HepG2 (cell line): Measurements from ENCODE around the gene ATP13A3. TPM values are rescaled to one million over a fixed set of nuclear protein-coding genes. Genes with fewer than 3 reads are reported as not detected.

Experiments used
- ATAC-seq: fragments of 200-7000 bp; cut with Tn5 transposase; 3 replicates; pipeline ENCODE4 v1.9.1; 2020; ENCODE audit warnings: mild to moderate bottlenecking, moderate library complexity
- BruUV-seq: library from RNA; stranded (reverse); fragments of 400-500 nt; replicated peaks from 2 replicates; lab custom pipeline; 2021; lab: Mats Ljungman, UMichigan
- CTCF ChIA-PET: fragments of 300-600 bp; formaldehyde crosslinking; extraction: SDS; loops from one replicate; lab custom pipeline; 2021; ENCODE audit warnings: low total read pairs, inconsistent platforms, low intra/inter-chr PET ratio; lab: Yijun Ruan, JAX
- POLR2A ChIA-PET: fragments of 350-600 bp; sonication (Branson Sonifier 250); formaldehyde crosslinking; loops from one replicate; lab custom pipeline; 2020; ENCODE audit warnings: antibody characterized with exemption, inconsistent platforms; lab: Yijun Ruan, JAX
- DNase-seq: peaks from one replicate; pipeline ENCODE4 v3.0.0-alpha.2; 2015; ENCODE audit warnings: low spot score
- FAIRE-seq: peaks from 3 replicates; lab custom pipeline; 2011; peaks lifted over from hg19 to GRCh38; lab: Jason Lieb, UNC
- H2AFZ ChIP-seq: one replicate; pipeline ENCODE4 v1.6.1; 2011; ENCODE audit warnings: low read length, inconsistent platforms
- H3K27ac ChIP-seq: fragments of 300-600 bp; 3 replicates; pipeline ENCODE4 v1.8.0; 2011; ENCODE audit warnings: mixed run types, mild to moderate bottlenecking, mixed read lengths, low read length, inconsistent platforms; ENCODE audit not compliant: insufficient read depth; ENCODE audit errors: extremely low read length
- H3K27me3 ChIP-seq, 2 experiments: fragments of 200-600 bp in 1 of 2; 2 replicates in 1 of 2; 3 replicates in 1 of 2; pipeline versions ENCODE4 v1.6.0 to v1.8.0; 2011; ENCODE audit warnings: low read length in 2 of 2, mild to moderate bottlenecking in 2 of 2, moderate library complexity in 2 of 2, inconsistent platforms in 1 of 2; ENCODE audit not compliant: insufficient read depth in 2 of 2, control insufficient read depth in 1 of 2
- H3K36me3 ChIP-seq, 2 experiments: fragments of 200-600 bp in 1 of 2; replicated peaks in 1 of 2; 2 replicates in 1 of 2; 3 replicates in 1 of 2; pipeline versions ENCODE4 v1.5.1 to v1.8.0; 2011; ENCODE audit warnings: low read length in 2 of 2, inconsistent platforms in 1 of 2; ENCODE audit not compliant: insufficient read depth in 2 of 2, control insufficient read depth in 1 of 2
- H3K4me1 ChIP-seq: 2 replicates; pipeline ENCODE4 v1.5.1; 2012; ENCODE audit warnings: low read length, inconsistent platforms; ENCODE audit not compliant: insufficient read depth
- H3K4me2 ChIP-seq: 2 replicates; pipeline ENCODE4 v1.6.0; 2011; ENCODE audit warnings: low read depth, low read length, inconsistent platforms
- H3K4me3 ChIP-seq, 3 experiments: fragments of 200-600 bp in 1 of 3; sonication (generic), shearing (Covaris generic) in 1 of 3; replicated peaks in 1 of 3; 2 replicates each; pipeline ENCODE4 v1.5.1; 2011 to 2016; ENCODE audit warnings: low read length in 3 of 3, inconsistent platforms in 2 of 3, low read depth in 2 of 3, mild to moderate bottlenecking in 2 of 3, control low read depth in 1 of 3, mixed read lengths in 1 of 3; ENCODE audit not compliant: insufficient read depth in 1 of 3
- H3K79me2 ChIP-seq: one replicate; pipeline ENCODE4 v1.6.1; 2011; ENCODE audit warnings: low read length, inconsistent platforms; ENCODE audit not compliant: insufficient read depth
- H3K9ac ChIP-seq: 2 replicates; pipeline ENCODE4 v1.6.0; 2011; ENCODE audit warnings: mild to moderate bottlenecking, low read depth, low read length, inconsistent platforms; ENCODE audit not compliant: insufficient read depth
- H3K9me3 ChIP-seq: 2 replicates; pipeline ENCODE4 v1.5.1; 2012; ENCODE audit warnings: mild to moderate bottlenecking, low read length
- H4K20me1 ChIP-seq: 2 replicates; pipeline ENCODE4 v1.6.0; 2011; ENCODE audit warnings: inconsistent platforms, mild to moderate bottlenecking, low read length, moderate library complexity; ENCODE audit not compliant: insufficient read depth
- PRPF4 ChIP-seq: fragments of 200-400 bp; formaldehyde crosslinking; IDR thresholded peaks from 2 replicates; pipeline ENCODE4 v1.6.1; 2016; ENCODE audit warnings: low read length, low read depth; ENCODE audit not compliant: poor library complexity, severe bottlenecking
- RBFOX2 ChIP-seq: fragments of 200-400 bp; formaldehyde crosslinking; IDR thresholded peaks from 2 replicates; pipeline ENCODE4 v1.6.1; 2017; ENCODE audit warnings: low read depth, mild to moderate bottlenecking, low read length
- STAT5B ChIP-seq: sonication (generic); formaldehyde crosslinking; IDR thresholded peaks from 2 replicates; pipeline ENCODE4 v1.4.0; 2020; ENCODE audit warnings: missing genetic modification reagents
- TBX2 ChIP-seq: sonication (generic); formaldehyde crosslinking; IDR thresholded peaks from 2 replicates; pipeline ENCODE4 v1.5.0; 2020; ENCODE audit warnings: missing genetic modification reagents, mild to moderate bottlenecking, borderline replicate concordance
- THRA ChIP-seq: sonication (generic); formaldehyde crosslinking; IDR thresholded peaks from 2 replicates; pipeline ENCODE4 v1.4.0; 2020; ENCODE audit warnings: missing genetic modification reagents, borderline replicate concordance
- TSC22D2 ChIP-seq: sonication (generic); formaldehyde crosslinking; IDR thresholded peaks from 2 replicates; pipeline ENCODE4 v1.5.1; 2020; ENCODE audit warnings: missing genetic modification reagents, mild to moderate bottlenecking, borderline replicate concordance
- ZBTB7A ChIP-seq: sonication (generic); formaldehyde crosslinking; IDR thresholded peaks from 2 replicates; pipeline ENCODE4 v1.8.0; 2022; ENCODE audit warnings: mild to moderate bottlenecking, missing genetic modification reagents
- ZKSCAN5 ChIP-seq: sonication (generic); formaldehyde crosslinking; IDR thresholded peaks from 2 replicates; pipeline ENCODE4 v1.5.1; 2020; ENCODE audit warnings: mild to moderate bottlenecking, missing genetic modification reagents
- ZNF367 ChIP-seq: sonication (generic); formaldehyde crosslinking; IDR thresholded peaks from 2 replicates; pipeline ENCODE4 v1.4.0; 2020; ENCODE audit warnings: missing genetic modification reagents, borderline replicate concordance
- ZNF383 ChIP-seq: sonication (generic); formaldehyde crosslinking; IDR thresholded peaks from 2 replicates; pipeline ENCODE4 v1.4.0; 2020; ENCODE audit warnings: missing genetic modification reagents, mild to moderate bottlenecking, borderline replicate concordance
- ZNF513 ChIP-seq: sonication (generic); formaldehyde crosslinking; conservative IDR thresholded peaks from 2 replicates; pipeline ENCODE4 v1.5.0; 2020; ENCODE audit warnings: missing genetic modification reagents
- ZNF557 ChIP-seq: sonication (generic); formaldehyde crosslinking; IDR thresholded peaks from 2 replicates; pipeline ENCODE4 v1.4.0; 2020; ENCODE audit warnings: missing genetic modification reagents
- ZNF598 ChIP-seq: sonication (generic); formaldehyde crosslinking; IDR thresholded peaks from 2 replicates; pipeline ENCODE4 v1.5.1; 2020; ENCODE audit warnings: mild to moderate bottlenecking, missing genetic modification reagents, borderline replicate concordance
- ZNF652 ChIP-seq: IDR thresholded peaks from 2 replicates; pipeline ENCODE4 v1.6.1; 2016; ENCODE audit warnings: low read depth, borderline replicate concordance
- ZNF7 ChIP-seq: IDR thresholded peaks from 2 replicates; pipeline ENCODE4 v1.6.1; 2016; ENCODE audit warnings: missing biosample characterization, missing genetic modification reagents
- ZNF703 ChIP-seq: sonication (generic); formaldehyde crosslinking; IDR thresholded peaks from 2 replicates; pipeline ENCODE4 v1.5.1; 2020; ENCODE audit warnings: missing genetic modification reagents, mild to moderate bottlenecking, moderate library complexity, borderline replicate concordance
- ZNF780A ChIP-seq: sonication (generic); formaldehyde crosslinking; IDR thresholded peaks from 2 replicates; pipeline ENCODE4 v1.8.0; 2022; ENCODE audit warnings: mild to moderate bottlenecking, missing genetic modification reagents, moderate library complexity
- WGBS: methylation state at CpG from one replicate; pipeline ENCODE4 v1.1.6; 2017; ENCODE audit warnings: low lambda C conversion rate; 5-methylcytosine and 5-hydroxymethylcytosine counted together
- in situ Hi-C: cut with HindIII; loops from 2 replicates; pipeline ENCODE4 v1.10.0; 2017; ENCODE audit warnings: low pct_unique_long_range_greater_than_20kb; ENCODE audit not compliant: extremely low pct_ligation_motif_present
- intact Hi-C: fragments of 100-400 bp; cut with micrococcal nuclease; formaldehyde crosslinking; loops from one replicate; pipeline ENCODE4 v1.10.0; 2022; ENCODE audit not compliant: unreplicated experiment
- polyA plus RNA-seq, 8 experiments: library from polyadenylated mRNA; depleted of rRNA in 3 of 8; stranded (reverse) in 7 of 8; unstranded in 1 of 8; fragments of >200 nt; fragmentation: Illumina TruSeq in 4 of 8; extraction: Trizol in 4 of 8; gene quantifications; 2 replicates each; pipeline versions ENCODE4 v1.2.1 to v1.2.3, GENCODE V29; 2011 to 2016; ENCODE audit warnings: low read depth in 4 of 8, missing spikeins in 1 of 8, mixed read lengths in 1 of 8; ENCODE audit not compliant: insufficient read depth in 1 of 8
- total RNA-seq, 5 experiments: library from RNA; depleted of rRNA; stranded (reverse); fragments of >200 nt; fragmentation: Illumina TruSeq; extraction: Trizol; gene quantifications; 2 replicates each; pipeline ENCODE4 v1.2.3, GENCODE V29; 2016; ENCODE audit warnings: low read depth in 1 of 5
- TF ChIP-seq, protein P1 (sequence below): sonication (generic); formaldehyde crosslinking; IDR thresholded peaks from 2 replicates; pipeline ENCODE4 v1.8.0; 2022; ENCODE audit warnings: missing genetic modification reagents, mild to moderate bottlenecking, moderate library complexity, borderline replicate concordance

The ATP13A3 gene
- total and polyA plus RNA-seq, 2 of the 13 experiments (the other 11 are each of a cell fraction or from before 2014, with no cell fraction given) = 44.9 to 80.8 TPM

- TF ChIP-seq, protein P1, sequence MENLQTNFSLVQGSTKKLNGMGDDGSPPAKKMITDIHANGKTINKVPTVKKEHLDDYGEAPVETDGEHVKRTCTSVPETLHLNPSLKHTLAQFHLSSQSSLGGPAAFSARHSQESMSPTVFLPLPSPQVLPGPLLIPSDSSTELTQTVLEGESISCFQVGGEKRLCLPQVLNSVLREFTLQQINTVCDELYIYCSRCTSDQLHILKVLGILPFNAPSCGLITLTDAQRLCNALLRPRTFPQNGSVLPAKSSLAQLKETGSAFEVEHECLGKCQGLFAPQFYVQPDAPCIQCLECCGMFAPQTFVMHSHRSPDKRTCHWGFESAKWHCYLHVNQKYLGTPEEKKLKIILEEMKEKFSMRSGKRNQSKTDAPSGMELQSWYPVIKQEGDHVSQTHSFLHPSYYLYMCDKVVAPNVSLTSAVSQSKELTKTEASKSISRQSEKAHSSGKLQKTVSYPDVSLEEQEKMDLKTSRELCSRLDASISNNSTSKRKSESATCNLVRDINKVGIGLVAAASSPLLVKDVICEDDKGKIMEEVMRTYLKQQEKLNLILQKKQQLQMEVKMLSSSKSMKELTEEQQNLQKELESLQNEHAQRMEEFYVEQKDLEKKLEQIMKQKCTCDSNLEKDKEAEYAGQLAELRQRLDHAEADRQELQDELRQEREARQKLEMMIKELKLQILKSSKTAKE = peak; percentile 60; the same call in 1 of the 2 replicates
- TF ChIP-seq ZNF780A (CRISPR knock-in tag) (no peak), ZNF703 (CRISPR knock-in tag) (no peak), STAT5B (CRISPR knock-in tag) (no peak), TBX2 (CRISPR knock-in tag) (peak; percentile 89)
- TF ChIP-seq, all 625 proteins: peak for 121
These were observed 9.6 kb upstream of the ATP13A3 start (continued) for GRCh38 chr3:194496217-194496919.

GRCh38 chr3:194494951-194495374 is 8.2 kb upstream of the ATP13A3 start:
- H3K79me2 ChIP-seq = no peaks in the 10 kb centered on the region
- FAIRE-seq (no peak), ATAC-seq (peak; percentile 74), DNase-seq (peak; percentile 89)
- no peaks in the 10 kb centered on the region for H3K9me3 ChIP-seq
- H3K27me3 ChIP-seq = peaks cover 0 to 1% of the 10 kb centered on the region in 2 experiments; a peak in 1 of 5 replicates
- H3K27ac ChIP-seq = peak overlapping the region; percentile 79
- ChIA-PET CTCF (no interaction called here), POLR2A (interaction anchor here (1.0 to 1.5 kb wide), 2 partner anchors 9 to 43 kb away, joined by 4 to 8 read pairs; no protein-coding TSS in a partner anchor)
- H3K4me1 ChIP-seq = peaks cover 77% of the 10 kb centered on the region
- no TSS peak for BruUV-seq
- H3K9ac ChIP-seq = peak overlapping the region; percentile 50
- peak overlapping the region in 1 of 3 experiments; percentile 29; a peak in 2 of 6 replicates for H3K4me3 ChIP-seq
- H2AFZ ChIP-seq = no peak overlapping the region
- H3K4me2 ChIP-seq = peak overlapping the region; percentile 63
- H4K20me1 ChIP-seq = no peaks in the 10 kb centered on the region
- no peaks in the 10 kb centered on the region for H3K36me3 ChIP-seq
- in situ Hi-C loops = no loop called here
- intact Hi-C loops = no loop called here
- WGBS = 3% methylated on average over 5 of the region's 5 CpGs
- TF ChIP-seq THRA (CRISPR knock-in tag) = peak; percentile 94
- TF ChIP-seq PRPF4 = no peak
- no peak for TF ChIP-seq ZKSCAN5 (CRISPR knock-in tag)
- TF ChIP-seq RBFOX2 = no peak
- no peak for TF ChIP-seq ZNF598
- TF ChIP-seq ZNF513 (CRISPR knock-in tag) = no peak
- 0 out of 2 replicates have a peak, but pooled peaks have one; percentile 54 for TF ChIP-seq TSC22D2 (CRISPR knock-in tag)
- TF ChIP-seq ZNF383 = no peak
- no peak for TF ChIP-seq ZNF7 (CRISPR knock-in tag)
- no peak for TF ChIP-seq ZBTB7A (CRISPR knock-in tag)
- TF ChIP-seq ZNF367 = no peak
- TF ChIP-seq ZNF652 (CRISPR knock-in tag) = no peak
- TF ChIP-seq ZNF557 (CRISPR knock-in tag) = no peak
